H7 (cell line): ENCODE measurements around the gene CD3E. TPM values are rescaled to one million over a fixed set of nuclear protein-coding genes. Genes with fewer than 3 reads are reported as not detected.
A peak's percentile ranks its signal among the peaks of the same experiment; 100 is the strongest.

Source experiments
- DNase-seq: peaks from one replicate; pipeline ENCODE4 v3.0.0; 2012
- H3K27me3 ChIP-seq: 2 replicates; pipeline ENCODE4 v1.6.0; 2011; ENCODE audit warnings: mild to moderate bottlenecking, low read length; ENCODE audit not compliant: control insufficient read depth, insufficient read depth
- H3K36me3 ChIP-seq: replicated peaks from 2 replicates; pipeline ENCODE4 v1.5.1; 2011; ENCODE audit warnings: low read length; ENCODE audit not compliant: control insufficient read depth, insufficient read depth
- H3K4me3 ChIP-seq: 2 replicates; pipeline ENCODE4 v1.5.1; 2011; ENCODE audit warnings: low read depth, mild to moderate bottlenecking, control low read depth, low read length, moderate library complexity; ENCODE audit not compliant: insufficient read depth
- total RNA-seq: library from RNA; depleted of rRNA; stranded (reverse); fragments of >200 nt; shearing (Covaris generic); gene quantifications from 2 replicates; pipeline ENCODE4 v1.2.3, GENCODE V29; 2014

Gene CD3E
- total RNA-seq, 1 experiment from 2014 or later: not detected

- DNase-seq: no peak
- Histone ChIP-seq H3K36me3 (no peaks in the 10 kb centered on the region), H3K27me3 (no peaks in the 10 kb centered on the region), H3K4me3 (no peak overlapping the region)
These were observed 23.2 kb upstream of the CD3E start for GRCh38 chr11:118281284-118281683.

GRCh38 chr11:118282606-118283005 is 21.9 kb upstream of the CD3E start:
- DNase-seq: no peak
- Histone ChIP-seq H3K27me3 (no peaks in the 10 kb centered on the region), H3K4me3 (no peak overlapping the region), H3K36me3 (no peaks in the 10 kb centered on the region)

- Histone ChIP-seq H3K36me3 (no peaks in the 10 kb centered on the region), H3K4me3 (no peak overlapping the region), H3K27me3 (no peaks in the 10 kb centered on the region)
- no peak for DNase-seq
These were observed 21.4 kb upstream of the CD3E start for GRCh38 chr11:118283037-118283636.

GRCh38 chr11:118283756-118284350 is 20.7 kb upstream of the CD3E start:
- no peaks in the 10 kb centered on the region for H3K36me3 ChIP-seq
- DNase-seq: no peak
- H3K27me3 ChIP-seq: no peaks in the 10 kb centered on the region
- no peak overlapping the region for H3K4me3 ChIP-seq

- H3K4me3 ChIP-seq: no peak overlapping the region
- no peak for DNase-seq
- no peaks in the 10 kb centered on the region for H3K36me3 ChIP-seq
- H3K27me3 ChIP-seq: no peaks in the 10 kb centered on the region
These were observed 18.0 kb upstream of the CD3E start for GRCh38 chr11:118286545-118286944.

- Histone ChIP-seq H3K36me3 (no peaks in the 10 kb centered on the region), H3K4me3 (no peak overlapping the region), H3K27me3 (no peaks in the 10 kb centered on the region)
- DNase-seq: no peak
These were observed 17.5 kb upstream of the CD3E start for GRCh38 chr11:118287006-118287405.

GRCh38 chr11:118289401-118289800 is 15.1 kb upstream of the CD3E start:
- Histone ChIP-seq H3K27me3 (no peaks in the 10 kb centered on the region), H3K4me3 (no peak overlapping the region), H3K36me3 (no peaks in the 10 kb centered on the region)
- DNase-seq: no peak

GRCh38 chr11:118290923-118291322 is 13.6 kb upstream of the CD3E start:
- Histone ChIP-seq H3K4me3 (no peak overlapping the region), H3K27me3 (no peaks in the 10 kb centered on the region), H3K36me3 (no peaks in the 10 kb centered on the region)
- DNase-seq: peak; percentile 32

GRCh38 chr11:118291477-118292135 is 12.9 kb upstream of the CD3E start:
- Histone ChIP-seq H3K27me3 (no peaks in the 10 kb centered on the region), H3K4me3 (no peak overlapping the region), H3K36me3 (no peaks in the 10 kb centered on the region)
- DNase-seq: no peak

GRCh38 chr11:118294053-118294452 is 10.5 kb upstream of the CD3E start:
- H3K4me3 ChIP-seq: no peak overlapping the region
- no peaks in the 10 kb centered on the region for H3K36me3 ChIP-seq
- no peak for DNase-seq
- H3K27me3 ChIP-seq: no peaks in the 10 kb centered on the region

- no peaks in the 10 kb centered on the region for H3K27me3 ChIP-seq
- H3K36me3 ChIP-seq: no peaks in the 10 kb centered on the region
- peak; percentile 22 for DNase-seq
- H3K4me3 ChIP-seq: no peak overlapping the region
These were observed 9.3 kb upstream of the CD3E start for GRCh38 chr11:118295199-118295598.

- H3K36me3 ChIP-seq: no peaks in the 10 kb centered on the region
- H3K27me3 ChIP-seq: no peaks in the 10 kb centered on the region
- H3K4me3 ChIP-seq: no peak overlapping the region
- DNase-seq: peak; percentile 21
These were observed 8.6 kb upstream of the CD3E start for GRCh38 chr11:118295815-118296454.

GRCh38 chr11:118301600-118302195 is 2.8 kb upstream of the CD3E start:
- Histone ChIP-seq H3K36me3 (no peaks in the 10 kb centered on the region), H3K27me3 (no peaks in the 10 kb centered on the region; the same call in 1 of the 2 replicates), H3K4me3 (no peak overlapping the region)
- DNase-seq: no peak

GRCh38 chr11:118304227-118304567 is 333 bp upstream of the CD3E start:
- DNase-seq: no peak
- H3K4me3 ChIP-seq: no peak overlapping the region
- no peaks in the 10 kb centered on the region; the same call in 1 of the 2 replicates for H3K27me3 ChIP-seq
- no peaks in the 10 kb centered on the region for H3K36me3 ChIP-seq

GRCh38 chr11:118305726-118306125 is 1.2 kb downstream of the CD3E start:
- H3K36me3 ChIP-seq: no peaks in the 10 kb centered on the region
- no peaks in the 10 kb centered on the region; the same call in 1 of the 2 replicates for H3K27me3 ChIP-seq
- no peak for DNase-seq
- H3K4me3 ChIP-seq: no peak overlapping the region
